GM21360 (cell line): ENCODE results near the gene UNC5B.
"Not testable (repeated sequence)": the region's sequence is repeated elsewhere in the genome, so short reads cannot be mapped to it uniquely, and the experiment has no call there.

Experiments used
- ATAC-seq: cut with Tn5 transposase; IDR thresholded peaks from one replicate; pipeline ENCODE4 v1.9.1; 2021; ENCODE audit warnings: mild to moderate bottlenecking, moderate library complexity; ENCODE audit not compliant: unreplicated experiment

The UNC5B gene

GRCh38 chr10:71294856-71295255 is 82.5 kb downstream of the UNC5B start:
- no peak for ATAC-seq

GRCh38 chr10:71295641-71296040 is 83.3 kb downstream of the UNC5B start:
- no peak for ATAC-seq

DNA sequence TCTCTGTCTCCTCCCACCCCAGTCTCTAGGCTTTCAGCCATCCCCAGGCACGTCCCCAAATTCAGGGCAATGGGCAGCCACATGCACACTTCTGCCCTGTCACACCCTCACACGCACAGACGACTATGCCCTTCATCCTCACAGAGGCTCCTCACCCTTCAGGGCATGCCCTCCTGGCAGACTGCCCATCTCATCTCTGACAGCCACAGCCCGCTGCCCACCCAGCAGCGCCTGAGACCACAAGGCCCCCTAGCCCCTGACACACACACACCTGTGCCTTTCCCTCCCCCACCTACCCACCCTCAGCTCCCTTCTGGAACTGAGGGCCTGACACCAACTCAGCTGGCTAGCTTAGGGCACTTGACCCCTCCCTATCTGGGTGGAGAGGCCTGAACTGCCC is 83.7 kb downstream of the UNC5B start:
- no peak for ATAC-seq

DNA sequence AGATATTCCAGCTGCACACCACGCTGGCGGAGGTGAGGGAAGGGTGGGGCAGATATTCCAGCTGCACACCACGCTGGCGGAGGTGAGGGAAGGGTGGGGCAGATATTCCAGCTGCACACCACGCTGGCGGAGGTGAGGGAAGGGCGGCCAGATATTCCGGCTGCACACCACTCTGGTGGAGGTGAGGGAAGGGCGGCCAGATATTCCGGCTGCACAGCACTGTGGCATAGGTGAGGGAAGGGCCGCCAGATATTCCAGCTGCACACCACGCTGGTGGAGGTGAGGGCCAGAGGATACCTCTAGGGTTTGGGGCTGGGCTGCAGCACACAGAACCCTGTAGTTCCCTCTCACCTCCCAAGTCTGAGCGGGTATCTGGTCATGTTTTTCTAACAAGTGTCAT is 84.4 kb downstream of the UNC5B start:
- not testable (repeated sequence) for ATAC-seq

GRCh38 chr10:71297343-71297742 is 85.0 kb downstream of the UNC5B start:
- no peak for ATAC-seq

DNA sequence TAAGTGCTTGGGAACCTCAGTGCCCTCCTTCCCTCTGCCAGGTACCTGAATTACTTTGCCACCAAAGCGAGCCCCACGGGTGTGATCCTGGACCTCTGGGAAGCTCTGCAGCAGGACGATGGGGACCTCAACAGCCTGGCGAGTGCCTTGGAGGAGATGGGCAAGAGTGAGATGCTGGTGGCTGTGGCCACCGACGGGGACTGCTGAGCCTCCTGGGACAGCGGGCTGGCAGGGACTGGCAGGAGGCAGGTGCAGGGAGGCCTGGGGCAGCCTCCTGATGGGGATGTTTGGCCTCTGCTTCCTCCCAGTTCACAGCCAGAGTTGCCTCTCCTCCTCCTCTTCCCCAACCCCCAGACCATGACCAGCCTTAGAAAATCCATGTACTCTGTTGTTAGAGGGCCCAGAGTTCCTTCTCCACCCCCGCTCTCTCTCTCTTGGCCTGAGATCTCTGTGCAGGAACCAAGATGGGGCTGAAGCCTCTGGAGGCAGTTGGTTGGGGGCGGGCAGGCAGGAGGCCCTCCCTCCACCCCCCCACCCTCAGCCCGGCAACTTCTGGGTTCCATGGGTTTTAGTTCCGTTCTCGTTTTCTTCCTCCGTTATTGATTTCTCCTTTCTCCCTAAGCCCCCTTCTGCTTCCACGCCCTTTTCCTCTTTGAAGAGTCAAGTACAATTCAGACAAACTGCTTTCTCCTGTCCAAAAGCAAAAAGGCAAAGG is 86.9 kb downstream of the UNC5B start:
- ATAC-seq, result no peak

- no peak for ATAC-seq
Measured at GRCh38 chr10:71300555-71301370, 88.4 kb downstream of the UNC5B start.

GRCh38 chr10:71301371-71301916 is 89.1 kb downstream of the UNC5B start:
- no peak for ATAC-seq

DNA sequence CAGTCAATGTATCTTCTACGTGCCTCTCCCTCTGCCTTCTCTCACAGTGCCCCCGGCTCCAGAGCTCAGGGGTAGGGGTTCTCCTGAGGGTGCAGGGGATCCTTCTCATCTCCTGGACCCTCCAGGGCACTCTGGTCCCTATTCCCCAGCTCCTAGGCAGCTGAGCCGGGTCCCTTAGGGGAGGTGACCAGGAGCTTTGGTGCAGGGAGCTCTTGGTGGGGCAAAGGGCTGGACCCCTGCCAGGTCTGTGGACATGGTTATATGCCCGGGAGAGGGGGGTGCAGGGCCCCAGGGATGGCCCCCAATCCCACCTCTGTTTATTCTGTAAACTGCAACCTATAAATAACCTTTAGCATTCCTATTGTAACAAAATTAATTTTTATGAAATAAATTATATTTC is 90.1 kb downstream of the UNC5B start:
- no peak for ATAC-seq

DNA sequence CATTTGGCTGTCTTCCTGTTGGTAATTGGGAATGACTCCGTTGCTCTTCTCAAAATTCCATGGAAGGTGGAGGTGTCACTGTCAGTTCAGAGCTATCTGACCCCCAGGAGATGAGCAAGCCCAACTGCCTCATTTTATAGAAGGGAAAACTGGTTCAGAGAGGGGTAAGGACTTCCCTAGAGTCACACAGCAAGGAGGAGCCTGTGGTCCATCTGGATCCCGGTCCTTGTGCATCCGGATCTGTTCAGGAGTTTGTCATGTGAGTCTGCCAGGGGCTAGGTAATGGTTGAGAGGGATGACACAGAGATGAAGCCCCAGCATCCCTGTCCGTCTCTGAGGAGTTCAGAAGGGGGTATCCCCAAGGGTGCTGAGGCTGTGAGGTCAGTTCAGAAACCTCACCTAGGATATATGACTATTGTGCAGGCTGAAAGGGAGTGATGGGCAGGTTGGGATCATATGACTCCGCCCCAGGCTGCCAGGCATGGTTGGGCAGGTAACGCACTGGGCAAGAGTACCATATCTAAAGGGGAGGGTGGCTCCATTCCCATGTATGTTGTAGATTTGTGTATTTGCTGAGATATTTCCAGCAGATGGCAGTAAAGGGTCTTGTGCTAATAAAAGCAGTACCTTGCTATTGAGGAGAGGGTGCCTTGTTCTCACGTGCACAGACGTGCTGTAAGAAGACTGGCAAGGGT is 90.7 kb downstream of the UNC5B start:
- no peak for ATAC-seq

DNA sequence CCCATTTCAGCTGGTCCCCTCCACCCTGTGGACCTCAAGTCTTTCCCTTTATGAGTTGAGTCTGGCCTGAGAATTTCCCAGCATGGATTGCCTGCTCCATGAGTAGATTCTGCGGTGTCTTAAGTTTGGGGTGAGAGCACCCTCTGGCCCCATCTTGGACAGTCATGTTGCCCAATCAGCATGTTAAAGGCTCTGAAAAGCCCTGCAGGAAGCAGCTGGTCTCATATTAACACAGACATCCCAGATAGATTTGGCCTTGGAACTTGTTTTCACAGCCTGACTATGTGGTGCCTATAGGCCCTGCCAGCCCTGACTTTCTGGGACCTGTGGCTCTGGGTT is 91.2 kb downstream of the UNC5B start:
- no peak for ATAC-seq

DNA sequence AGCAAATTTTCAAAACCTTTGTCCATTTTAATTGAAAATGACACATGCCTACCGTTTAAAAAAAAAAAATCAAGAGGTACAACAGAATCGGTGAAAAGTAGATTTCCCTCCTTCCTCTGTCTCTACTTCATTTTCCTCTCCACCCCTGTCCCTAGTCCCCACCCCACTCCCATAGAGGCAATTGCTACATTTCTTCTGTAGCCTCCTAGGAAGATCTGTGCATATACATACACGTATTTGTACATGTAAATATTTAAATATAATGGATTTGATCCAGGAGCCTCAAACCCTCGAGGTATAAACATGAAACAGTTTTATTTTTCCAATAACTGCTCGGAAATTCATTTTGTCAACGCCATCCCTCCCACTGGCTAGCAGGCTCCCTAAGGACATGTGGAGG is 92.5 kb downstream of the UNC5B start:
- no peak for ATAC-seq

DNA sequence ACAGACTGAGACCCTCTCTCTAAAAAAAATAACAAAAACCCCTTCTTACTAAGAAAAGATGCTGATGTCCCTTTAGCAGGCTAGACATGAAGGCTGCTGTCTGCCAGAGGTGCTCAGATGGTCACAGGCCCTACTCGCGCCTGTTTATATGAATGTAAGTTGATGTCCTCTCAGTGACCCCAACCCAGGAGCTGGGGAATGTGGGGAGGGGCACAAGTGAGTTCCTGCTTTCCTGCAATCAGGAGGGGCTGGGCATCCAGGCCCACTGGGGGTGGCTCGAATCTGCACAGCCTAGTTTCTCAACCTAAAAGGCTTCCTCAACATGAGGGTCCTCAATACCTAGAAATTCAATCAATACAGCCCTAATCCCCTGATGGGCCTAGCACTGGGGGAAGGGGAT is 94.6 kb downstream of the UNC5B start:
- no peak for ATAC-seq

GRCh38 chr10:71307469-71308085 is 95.2 kb downstream of the UNC5B start:
- ATAC-seq, result no peak

- ATAC-seq, result no peak
Measured at GRCh38 chr10:71308244-71308643, 95.9 kb downstream of the UNC5B start.

GRCh38 chr10:71308985-71309384 is 96.6 kb downstream of the UNC5B start:
- no peak for ATAC-seq

DNA sequence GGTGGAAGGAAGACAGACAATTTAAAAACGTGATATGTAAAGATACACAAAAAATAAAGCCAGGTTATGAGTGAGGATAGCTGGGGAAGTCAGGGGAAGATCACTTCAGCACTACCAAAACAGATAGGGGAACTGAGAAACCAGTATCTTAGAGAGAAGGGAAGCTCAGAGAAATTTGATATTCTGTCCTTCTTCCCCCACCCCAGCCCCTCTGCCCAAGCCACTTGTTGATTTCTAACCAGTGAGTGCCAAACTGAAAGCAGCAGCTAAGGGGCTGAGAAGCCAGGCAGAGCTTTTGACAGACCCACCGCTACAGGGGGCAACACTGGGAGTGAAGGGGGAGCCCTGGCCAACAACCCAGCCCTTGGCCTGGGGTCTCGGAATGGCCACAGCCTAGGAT is 97.5 kb downstream of the UNC5B start:
- ATAC-seq, result no peak

- ATAC-seq, result no peak
Measured at GRCh38 chr10:71312220-71312619, 99.8 kb downstream of the UNC5B start.

DNA sequence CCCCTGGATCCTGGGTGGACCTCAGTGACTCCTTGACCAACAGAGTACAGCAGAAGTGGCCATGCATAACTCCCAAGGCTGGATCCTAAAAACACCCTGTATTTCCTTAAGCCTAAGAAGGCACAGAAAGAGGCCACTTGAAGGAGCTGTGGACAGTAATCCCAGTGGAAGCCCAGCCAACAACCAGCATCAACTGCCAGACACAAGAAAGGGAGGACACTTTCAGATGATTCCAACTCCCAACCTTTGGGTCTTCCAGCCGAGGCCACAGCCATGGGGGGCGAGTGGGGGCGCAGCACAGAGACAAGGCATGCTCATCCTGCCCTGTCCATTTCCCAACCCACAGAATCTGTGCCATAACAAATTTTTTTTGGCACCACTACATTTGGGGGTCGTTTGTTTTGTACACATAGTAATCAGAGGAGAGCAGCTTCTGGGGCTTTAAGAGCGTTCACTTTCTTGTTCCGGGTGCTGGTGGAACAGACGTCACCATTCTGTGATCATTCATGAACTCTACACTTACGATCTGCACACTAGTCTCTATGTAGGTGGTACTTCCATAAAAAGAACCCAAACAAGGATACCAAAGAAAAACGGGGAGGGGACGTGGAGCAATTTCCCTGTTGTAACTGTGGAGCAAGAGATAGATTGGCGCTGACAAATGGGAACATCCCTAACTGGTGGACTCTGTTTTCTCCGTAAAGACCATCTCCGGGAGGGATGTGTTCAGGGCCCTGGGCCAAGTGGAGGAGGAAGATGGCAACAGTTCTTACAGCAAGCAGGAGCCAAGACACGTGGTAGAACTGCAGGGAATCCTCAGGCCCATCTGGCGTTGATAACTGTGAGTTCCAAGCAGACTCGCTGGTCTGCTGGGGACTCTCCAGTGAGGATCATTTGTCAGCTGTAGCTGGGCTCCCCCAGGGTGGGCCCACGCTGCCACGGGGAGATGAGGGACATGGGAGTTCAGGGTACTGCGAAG is 100.7 kb downstream of the UNC5B start:
- no peak for ATAC-seq
